Hematopoietic multipotent progenitor cell treated with erythropoietin and hydrocortisone succinate and interleukin-3 and kit ligand, for 17 days (in vitro differentiated cells): ENCODE results near the gene UTP4.
A peak's percentile ranks its signal among the peaks of the same experiment; 100 is the strongest.

Experiments used
- DNase-seq: peaks from one replicate; pipeline ENCODE4 v3.0.0-alpha.2; 2015; ENCODE audit warnings: low spot score

The UTP4 gene

GRCh38 chr16:69132424-69133252, at the start of gene UTP4, which contains the start of gene CHTF8:
UTP4 (plus strand) TSS chr16:69132649; CDS start chr16:69133460, 811 bp downstream.
CHTF8 (minus strand) TSS chr16:69132588; CDS start chr16:69121458, 11,130 bp downstream.
- DNase-seq, result peak; percentile 58

- DNase-seq, result no peak
Measured at GRCh38 chr16:69083306-69083941, 49.0 kb upstream of the UTP4 start.

GRCh38 chr16:69084289-69084688, 48.2 kb upstream of the UTP4 start:
- DNase-seq, result no peak

GRCh38 chr16:69085032-69085695, 47.3 kb upstream of the UTP4 start:
- DNase-seq, result no peak

- DNase-seq, result no peak
Measured at GRCh38 chr16:69087161-69087581, 45.3 kb upstream of the UTP4 start.

GRCh38 chr16:69088684-69089083, 43.8 kb upstream of the UTP4 start:
- DNase-seq, result no peak

GRCh38 chr16:69089091-69089910, 43.1 kb upstream of the UTP4 start:
- DNase-seq, result no peak

- no peak for DNase-seq
Measured at GRCh38 chr16:69093974-69094373, 38.5 kb upstream of the UTP4 start.

GRCh38 chr16:69094501-69094900, 37.9 kb upstream of the UTP4 start:
- DNase-seq, result no peak

GRCh38 chr16:69095193-69095592, 37.3 kb upstream of the UTP4 start:
- no peak for DNase-seq

GRCh38 chr16:69100071-69100691, 32.3 kb upstream of the UTP4 start:
- DNase-seq, result no peak

GRCh38 chr16:69105501-69106361, 26.7 kb upstream of the UTP4 start, which contains the start of gene HAS3:
HAS3 (plus strand) TSS chr16:69105653; CDS start chr16:69109396, 3,743 bp downstream.
- DNase-seq, result no peak

- DNase-seq, result no peak
Measured at GRCh38 chr16:69106491-69107315, 25.7 kb upstream of the UTP4 start.

GRCh38 chr16:69107316-69107962, 25.0 kb upstream of the UTP4 start:
- DNase-seq, result no peak

- no peak for DNase-seq
Measured at GRCh38 chr16:69108064-69108904, 24.2 kb upstream of the UTP4 start.

GRCh38 chr16:69108905-69109252, 23.6 kb upstream of the UTP4 start:
- DNase-seq, result no peak

- no peak for DNase-seq
Measured at GRCh38 chr16:69109486-69110270, 22.8 kb upstream of the UTP4 start.
